Endothelial cell of umbilical vein (primary cell): ENCODE measurements around the gene ADM2.

Source experiments
- CTCF ChIP-seq, 2 donors: IDR thresholded peaks; 1 replicate in 1 of 2; 2 replicates in 1 of 2; pipeline ENCODE4 v1.5.1; 2011; ENCODE audit warnings: low read length in 2 of 2, mild to moderate bottlenecking in 2 of 2, moderate library complexity in 2 of 2, control low read depth in 1 of 2, inconsistent platforms in 1 of 2, low read depth in 1 of 2; ENCODE audit not compliant: insufficient read depth in 1 of 2; ENCODE audit errors: extremely low read depth in 1 of 2
- FOS ChIP-seq: IDR thresholded peaks from 2 replicates; pipeline ENCODE4 v1.6.1; 2011; ENCODE audit warnings: mild to moderate bottlenecking, low read length, moderate library complexity, borderline replicate concordance; ENCODE audit not compliant: insufficient read depth
- JUN ChIP-seq: IDR thresholded peaks from 2 replicates; pipeline ENCODE4 v1.6.1; 2011; ENCODE audit warnings: borderline replicate concordance, low read depth; ENCODE audit not compliant: insufficient read length, insufficient read depth
- MYC ChIP-seq: IDR thresholded peaks from one replicate; pipeline ENCODE4 v1.6.1; 2011; ENCODE audit warnings: mild to moderate bottlenecking, low read depth, low read length
- POLR2A ChIP-seq: IDR thresholded peaks from 2 replicates; pipeline ENCODE4 v1.6.1; 2012; ENCODE audit warnings: low read depth, mild to moderate bottlenecking, control low read depth, low read length

- TF ChIP-seq POLR2A (no peak), CTCF (IDR thresholded peaks at IDR 0.05; ENCODE audit: extremely low read depth in 1 of 2, insufficient read depth in 1 of 2, low read depth in 1 of 2, low read length in 2 of 2) (no peak), JUN (no peak), FOS (no peak), MYC (no peak)
Observed at GRCh38 chr22:50500452-50500851, 19.1 kb downstream of the ADM2 start.
